Uterus (tissue), 2 donors: ENCODE results near the gene BRINP3.

ENCODE experiments used
- CTCF ChIP-seq, 4 experiments: fragments of 200-600 bp in 2 of 4; fragments of 450-650 bp in 2 of 4; sonication (generic) in 2 of 4; IDR thresholded peaks; one replicate each; pipeline ENCODE4 v1.5.1; 2016 to 2019; ENCODE audit warnings: antibody characterized with exemption in 4 of 4, mild to moderate bottlenecking in 2 of 4, moderate library complexity in 1 of 4
- POLR2A ChIP-seq, 2 donors: fragments of 450-650 bp; IDR thresholded peaks; one replicate each; pipeline ENCODE4 v1.6.1; 2016; ENCODE audit warnings: antibody characterized with exemption in 2 of 2, mild to moderate bottlenecking in 1 of 2, moderate library complexity in 1 of 2

GRCh38 chr1:190095596-190095995, 382.1 kb downstream of the BRINP3 start:
- TF ChIP-seq CTCF (IDR thresholded peaks at IDR 0.05) (no peak), POLR2A (IDR thresholded peaks at IDR 0.05) (no peak)
